ENCODE data around the gene LKAAEAR1.

Gene LKAAEAR1

GRCh38 chr20:64071341-64072332 lies 12.6 kb downstream of the LKAAEAR1 start:
- TF ChIP-seq POLR2AphosphoS5 (IDR thresholded peaks at IDR 0.05; ENCODE audit: low read depth, low read length) (no peak), SIN3A (IDR thresholded peaks at IDR 0.05; ENCODE audit: borderline replicate concordance, insufficient read depth, low read length) (no peak), TAF1 (IDR thresholded peaks at IDR 0.05; ENCODE audit: borderline replicate concordance, insufficient read depth, low read length) (no peak), FOXP2 (optimal IDR thresholded peaks at IDR 0.05; ENCODE audit: borderline replicate concordance, extremely low read depth, extremely low read length, insufficient read depth) (no peak)
- TF ChIP-seq, protein P1, sequence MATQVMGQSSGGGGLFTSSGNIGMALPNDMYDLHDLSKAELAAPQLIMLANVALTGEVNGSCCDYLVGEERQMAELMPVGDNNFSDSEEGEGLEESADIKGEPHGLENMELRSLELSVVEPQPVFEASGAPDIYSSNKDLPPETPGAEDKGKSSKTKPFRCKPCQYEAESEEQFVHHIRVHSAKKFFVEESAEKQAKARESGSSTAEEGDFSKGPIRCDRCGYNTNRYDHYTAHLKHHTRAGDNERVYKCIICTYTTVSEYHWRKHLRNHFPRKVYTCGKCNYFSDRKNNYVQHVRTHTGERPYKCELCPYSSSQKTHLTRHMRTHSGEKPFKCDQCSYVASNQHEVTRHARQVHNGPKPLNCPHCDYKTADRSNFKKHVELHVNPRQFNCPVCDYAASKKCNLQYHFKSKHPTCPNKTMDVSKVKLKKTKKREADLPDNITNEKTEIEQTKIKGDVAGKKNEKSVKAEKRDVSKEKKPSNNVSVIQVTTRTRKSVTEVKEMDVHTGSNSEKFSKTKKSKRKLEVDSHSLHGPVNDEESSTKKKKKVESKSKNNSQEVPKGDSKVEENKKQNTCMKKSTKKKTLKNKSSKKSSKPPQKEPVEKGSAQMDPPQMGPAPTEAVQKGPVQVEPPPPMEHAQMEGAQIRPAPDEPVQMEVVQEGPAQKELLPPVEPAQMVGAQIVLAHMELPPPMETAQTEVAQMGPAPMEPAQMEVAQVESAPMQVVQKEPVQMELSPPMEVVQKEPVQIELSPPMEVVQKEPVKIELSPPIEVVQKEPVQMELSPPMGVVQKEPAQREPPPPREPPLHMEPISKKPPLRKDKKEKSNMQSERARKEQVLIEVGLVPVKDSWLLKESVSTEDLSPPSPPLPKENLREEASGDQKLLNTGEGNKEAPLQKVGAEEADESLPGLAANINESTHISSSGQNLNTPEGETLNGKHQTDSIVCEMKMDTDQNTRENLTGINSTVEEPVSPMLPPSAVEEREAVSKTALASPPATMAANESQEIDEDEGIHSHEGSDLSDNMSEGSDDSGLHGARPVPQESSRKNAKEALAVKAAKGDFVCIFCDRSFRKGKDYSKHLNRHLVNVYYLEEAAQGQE (IDR thresholded peaks at IDR 0.05; ENCODE audit: insufficient read depth in 1 of 2, low read depth in 2 of 2, low read length in 2 of 2), result no peak

DNA sequence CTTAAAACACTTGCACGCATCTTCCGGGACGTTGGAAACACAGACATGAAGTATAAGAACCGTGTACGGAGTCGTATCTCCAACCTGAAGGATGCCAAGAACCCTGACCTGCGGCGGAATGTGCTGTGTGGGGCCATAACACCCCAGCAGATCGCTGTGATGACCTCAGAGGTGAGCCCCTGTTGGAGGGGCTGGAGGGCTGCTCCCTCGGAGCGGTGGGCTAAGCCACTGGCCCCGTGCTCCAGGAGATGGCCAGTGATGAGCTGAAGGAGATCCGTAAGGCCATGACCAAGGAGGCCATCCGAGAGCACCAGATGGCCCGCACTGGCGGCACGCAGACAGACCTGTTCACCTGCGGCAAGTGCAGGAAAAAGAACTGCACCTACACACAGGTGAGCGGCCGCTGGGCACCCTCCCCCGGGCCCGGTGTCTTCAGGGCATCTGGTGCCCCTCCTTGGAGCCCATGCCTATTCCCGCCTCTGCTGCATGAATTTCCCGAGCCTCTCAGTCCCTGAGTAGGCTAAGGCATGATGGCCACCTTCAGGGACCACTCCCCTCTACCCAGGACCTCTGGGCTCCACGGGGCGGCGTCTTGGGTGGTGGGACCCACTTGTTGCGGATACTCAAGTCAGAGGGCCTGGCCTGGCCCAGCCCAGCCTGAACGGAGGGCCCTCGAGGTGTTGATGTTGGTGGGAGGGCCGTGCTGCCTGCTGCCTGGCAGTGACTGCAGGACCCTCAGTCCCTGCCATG lies 13.8 kb downstream of the LKAAEAR1 start:
- TF ChIP-seq FOXP2 (optimal IDR thresholded peaks at IDR 0.05; ENCODE audit: borderline replicate concordance, extremely low read depth, extremely low read length, insufficient read depth) (no peak), SIN3A (IDR thresholded peaks at IDR 0.05; ENCODE audit: borderline replicate concordance, insufficient read depth, low read length) (no peak), TAF1 (IDR thresholded peaks at IDR 0.05; ENCODE audit: borderline replicate concordance, insufficient read depth, low read length) (no peak)

DNA sequence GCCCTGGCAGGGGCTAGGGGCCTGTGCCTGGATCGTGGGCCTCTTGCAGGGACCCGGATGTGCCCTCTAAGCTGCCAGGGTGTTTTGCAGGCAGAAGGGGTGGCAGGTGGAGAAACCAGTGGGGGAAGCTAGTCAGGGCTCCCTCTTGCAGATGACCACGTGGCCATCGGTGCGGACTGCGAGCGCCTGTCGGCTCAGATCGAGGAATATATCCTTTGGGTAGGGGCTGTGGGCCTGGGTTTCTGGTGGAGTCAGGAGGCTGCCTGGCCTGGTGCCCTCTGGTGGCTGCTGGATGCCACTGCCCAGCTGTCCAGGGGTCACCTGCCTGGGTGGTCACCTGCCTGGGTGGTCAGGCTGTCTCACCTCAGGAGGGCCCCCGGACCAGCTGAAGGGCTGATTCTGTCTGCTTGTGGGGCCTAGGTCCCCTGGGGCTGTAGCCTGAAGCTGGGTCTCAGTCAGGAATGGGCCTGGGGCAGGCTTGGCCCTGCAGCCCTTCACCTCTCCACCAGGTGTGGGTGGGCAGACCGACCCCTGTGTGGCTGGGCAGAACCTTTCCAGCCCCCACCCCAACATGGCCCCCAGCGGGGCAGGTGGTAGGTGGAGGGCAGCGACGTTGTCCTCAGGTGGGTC lies 14.5 kb downstream of the LKAAEAR1 start:
- no peak for TF ChIP-seq SIN3A (IDR thresholded peaks at IDR 0.05; ENCODE audit: borderline replicate concordance, insufficient read depth, low read length)
- TF ChIP-seq, protein P1 (IDR thresholded peaks at IDR 0.05; ENCODE audit: insufficient read depth in 1 of 2, low read depth in 2 of 2, low read length in 2 of 2), result no peak

- TF ChIP-seq, protein P1 (IDR thresholded peaks at IDR 0.05; ENCODE audit: insufficient read depth in 1 of 2, low read depth in 2 of 2, low read length in 2 of 2), result no peak
- TF ChIP-seq TAF1 (IDR thresholded peaks at IDR 0.05; ENCODE audit: borderline replicate concordance, insufficient read depth, low read length), result no peak
- TF ChIP-seq SIN3A (IDR thresholded peaks at IDR 0.05; ENCODE audit: borderline replicate concordance, insufficient read depth, low read length), result no peak
- TF ChIP-seq FOXP2 (optimal IDR thresholded peaks at IDR 0.05; ENCODE audit: borderline replicate concordance, extremely low read depth, extremely low read length, insufficient read depth), result no peak
- no peak for TF ChIP-seq POLR2AphosphoS5 (IDR thresholded peaks at IDR 0.05; ENCODE audit: low read depth, low read length)
Measured at GRCh38 chr20:64069209-64069613, 15.0 kb downstream of the LKAAEAR1 start.

GRCh38 chr20:64068386-64069208 lies 15.6 kb downstream of the LKAAEAR1 start:
- TF ChIP-seq SIN3A (IDR thresholded peaks at IDR 0.05; ENCODE audit: borderline replicate concordance, insufficient read depth, low read length) (no peak), POLR2AphosphoS5 (IDR thresholded peaks at IDR 0.05; ENCODE audit: low read depth, low read length) (no peak), TAF1 (IDR thresholded peaks at IDR 0.05; ENCODE audit: borderline replicate concordance, insufficient read depth, low read length) (no peak), FOXP2 (optimal IDR thresholded peaks at IDR 0.05; ENCODE audit: borderline replicate concordance, extremely low read depth, extremely low read length, insufficient read depth) (no peak)
- TF ChIP-seq, protein P1 (IDR thresholded peaks at IDR 0.05; ENCODE audit: insufficient read depth in 1 of 2, low read depth in 2 of 2, low read length in 2 of 2), result no peak

All from PFSK-1 (cell line).